GM12892 (cell line): ENCODE data around the gene RER1.

Experiments
- DNase-seq: peaks from one replicate; pipeline ENCODE4 v3.0.0; 2011; ENCODE audit not compliant: insufficient read length
- FAIRE-seq: peaks from 2 replicates; lab custom pipeline; 2011; peaks lifted over from hg19 to GRCh38; lab: Jason Lieb, UNC
- POLR2A ChIP-seq: IDR thresholded peaks from 2 replicates; pipeline ENCODE4 v1.6.1; 2011; ENCODE audit warnings: low read depth, low read length, control low read depth
- POLR2AphosphoS5 ChIP-seq: IDR thresholded peaks from 2 replicates; pipeline ENCODE4 v1.6.1; 2011; ENCODE audit warnings: low read depth, low read length, control low read depth
- TAF1 ChIP-seq: IDR thresholded peaks from 2 replicates; pipeline ENCODE4 v1.6.1; 2011; ENCODE audit warnings: low read depth, mild to moderate bottlenecking, control low read depth, low read length, borderline replicate concordance

RER1 gene

DNA sequence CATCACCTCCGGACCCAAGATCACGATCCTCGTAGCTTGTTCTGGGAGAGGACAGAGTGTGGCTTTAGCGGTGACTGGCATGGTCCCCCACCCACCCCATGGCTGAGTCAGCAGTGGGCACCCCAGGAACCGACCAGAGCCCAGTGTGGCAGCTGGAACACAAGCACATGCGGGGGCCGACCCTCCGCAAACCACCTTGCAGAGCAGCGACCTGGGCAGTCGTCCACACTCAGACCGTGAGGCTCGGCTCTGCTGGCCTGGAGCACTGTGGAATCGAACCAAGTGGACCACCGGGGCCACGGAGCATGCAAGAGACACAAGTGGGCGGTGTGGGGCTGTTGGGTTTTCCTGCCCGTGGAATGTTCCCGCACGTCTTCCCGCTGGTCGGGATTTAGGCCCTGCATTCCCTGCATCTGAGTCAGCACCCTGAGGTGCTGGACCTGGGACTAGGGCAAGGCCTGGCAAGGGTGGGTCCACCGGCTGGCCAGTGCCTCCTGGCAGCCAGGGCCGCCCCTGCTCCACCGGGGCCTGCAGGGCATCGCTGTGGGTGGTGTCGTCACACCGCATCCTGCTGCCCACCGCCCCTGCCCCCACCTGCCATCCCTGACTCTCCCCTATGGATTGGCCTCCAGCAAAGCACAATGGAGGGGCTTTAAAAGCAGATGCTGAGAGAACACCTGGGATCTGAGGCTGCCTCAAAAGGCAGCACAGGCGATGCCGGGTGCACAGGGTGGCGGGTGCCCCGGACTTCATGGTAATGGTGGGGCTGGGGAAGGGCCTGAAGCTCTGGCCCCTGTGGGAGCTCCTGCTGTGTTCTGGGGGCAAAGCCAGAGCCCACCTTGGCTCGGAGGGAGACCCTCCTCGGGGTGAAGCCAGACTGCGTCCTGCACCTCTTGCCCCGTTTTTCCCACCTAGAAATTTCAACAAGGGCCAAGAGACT is 18.8 kb upstream of the RER1 start:
- DNase-seq, result no peak
- TF ChIP-seq POLR2AphosphoS5 (no peak), POLR2A (no peak), TAF1 (no peak)
- FAIRE-seq, result no peak

DNA sequence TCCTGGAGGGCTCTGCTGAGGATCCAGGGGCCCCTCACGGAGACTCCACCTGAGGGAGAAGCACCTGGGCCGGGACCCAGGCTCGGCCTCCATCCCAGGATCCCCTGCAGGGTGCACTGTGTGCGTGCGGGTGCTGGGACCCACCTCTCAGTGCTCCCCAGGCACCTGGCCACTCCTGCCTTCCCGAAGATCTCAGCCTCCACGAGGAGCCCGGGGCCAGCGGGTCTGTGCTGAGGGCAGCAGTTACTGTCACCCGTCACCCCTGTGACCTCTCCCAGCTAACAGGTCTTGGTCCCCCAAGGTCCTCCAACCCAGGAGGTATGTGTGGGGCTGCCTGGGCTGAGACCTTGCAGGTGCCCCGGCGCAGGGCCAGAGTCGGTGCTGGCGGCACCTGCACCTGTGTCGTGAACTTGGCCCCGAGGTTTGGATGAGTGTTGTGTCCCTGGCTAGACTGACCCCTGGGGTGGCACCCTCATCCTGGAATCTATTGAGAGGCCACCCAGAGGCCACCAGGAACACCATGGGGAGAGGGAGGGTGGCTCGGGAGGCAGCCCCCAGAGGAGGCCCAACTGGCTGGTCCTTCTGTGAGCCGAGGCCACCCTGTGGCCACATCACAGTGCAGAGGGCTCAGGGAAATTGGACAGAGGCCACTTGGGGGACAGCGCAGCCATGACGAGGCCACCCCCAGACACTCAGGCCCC is 17.9 kb upstream of the RER1 start:
- no peak for DNase-seq
- no peak for TF ChIP-seq POLR2A
- no peak for TF ChIP-seq TAF1
- TF ChIP-seq POLR2AphosphoS5, result no peak
- FAIRE-seq, result no peak

DNA sequence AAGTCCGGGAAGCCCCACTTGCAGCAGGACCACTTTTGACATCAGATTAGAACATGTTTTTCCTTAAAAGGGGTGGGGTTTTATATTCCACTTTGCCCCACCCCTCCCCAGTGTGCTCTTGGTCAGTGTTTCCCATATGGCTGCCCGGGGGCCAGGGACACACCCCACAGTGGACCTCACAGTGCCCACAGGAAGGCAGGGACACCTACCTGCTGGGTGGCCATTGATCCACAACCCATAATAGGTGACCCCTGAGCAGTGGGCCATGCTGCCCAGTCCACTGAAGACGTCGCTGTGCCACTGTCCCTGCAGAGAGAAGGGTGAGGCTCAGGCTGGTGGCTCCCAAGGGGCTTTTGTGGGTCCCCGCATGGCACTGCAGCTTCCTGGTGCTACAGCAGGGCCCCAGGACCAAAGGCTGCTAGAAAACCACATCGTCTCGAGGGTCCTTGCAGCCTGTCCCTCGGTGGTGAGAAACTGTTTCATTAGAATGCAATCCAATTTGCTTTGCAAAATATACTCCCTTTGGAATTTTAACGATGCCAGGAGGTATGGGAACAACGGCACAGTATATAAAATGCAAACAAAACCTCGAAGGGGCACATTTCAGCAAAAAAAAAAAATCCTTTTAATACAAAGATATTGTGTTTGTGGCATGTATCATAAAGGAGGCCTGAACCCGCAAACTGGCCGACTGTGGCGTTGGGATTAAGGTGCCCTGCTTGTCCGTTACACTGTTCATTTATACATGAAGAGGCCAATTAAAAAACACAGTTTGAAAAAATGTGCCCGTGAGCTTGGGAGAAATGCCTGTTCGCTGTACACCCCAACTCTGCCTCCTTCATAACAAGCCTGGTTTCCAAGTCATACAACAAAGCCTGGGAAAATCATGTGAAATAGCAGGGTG is 17.1 kb upstream of the RER1 start:
- no peak for TF ChIP-seq POLR2A
- no peak for TF ChIP-seq TAF1
- TF ChIP-seq POLR2AphosphoS5, result no peak
- no peak for DNase-seq
- no peak for FAIRE-seq

DNA sequence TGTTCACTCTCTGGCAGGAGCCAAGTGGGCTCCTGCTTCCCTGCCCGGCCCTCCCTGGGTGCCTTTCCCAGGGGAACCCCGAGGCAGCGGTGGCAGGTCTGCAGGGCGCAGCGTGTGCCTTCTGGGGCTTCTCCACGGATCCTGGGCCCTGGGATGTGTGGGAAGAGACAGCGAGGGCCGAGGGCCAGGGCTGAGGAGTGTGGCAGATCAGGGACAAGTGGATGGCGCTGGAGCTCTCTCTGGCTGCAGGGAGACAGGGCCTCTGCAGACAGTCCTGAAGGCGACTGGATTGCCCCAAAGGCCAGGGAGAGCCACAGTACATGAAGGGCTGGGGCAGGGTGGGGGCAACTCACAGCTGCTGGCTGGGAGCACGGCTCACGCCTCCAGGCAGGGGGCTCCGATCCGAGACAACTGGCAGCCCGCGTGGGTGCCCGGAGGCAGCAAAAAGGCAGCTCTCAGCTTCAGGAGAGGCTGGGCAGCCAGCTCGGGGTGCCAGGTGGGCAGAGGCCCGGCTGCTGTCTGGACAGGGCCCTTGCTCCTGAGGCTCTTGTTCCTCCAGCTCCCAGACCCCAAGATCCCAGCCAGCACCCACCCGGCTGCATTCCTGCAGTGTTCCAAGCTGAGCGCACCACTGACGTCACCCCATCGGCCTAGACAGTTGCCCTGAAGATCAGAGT is 16.3 kb upstream of the RER1 start:
- FAIRE-seq (no peak), DNase-seq (no peak)
- TF ChIP-seq POLR2A, result no peak
- TF ChIP-seq TAF1, result no peak
- TF ChIP-seq POLR2AphosphoS5, result no peak

DNA sequence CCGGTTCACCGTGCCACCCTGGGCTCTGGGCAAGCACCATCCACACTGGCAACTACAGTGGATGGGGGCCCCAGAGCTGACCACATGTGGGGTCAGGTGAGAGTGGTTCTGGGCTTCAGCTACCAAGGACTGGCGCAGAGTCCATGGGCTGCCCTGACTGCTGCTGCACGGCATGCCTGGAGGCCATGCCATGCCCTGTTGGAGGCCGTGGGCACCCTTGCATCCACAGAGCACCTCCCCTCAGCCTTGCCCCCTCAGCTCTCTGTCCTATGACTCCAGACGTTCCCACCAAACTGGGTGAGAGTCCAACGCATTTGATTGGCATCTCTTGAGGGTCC is 15.7 kb upstream of the RER1 start:
- FAIRE-seq (no peak), DNase-seq (no peak)
- TF ChIP-seq POLR2A, result no peak
- no peak for TF ChIP-seq TAF1
- no peak for TF ChIP-seq POLR2AphosphoS5

DNA sequence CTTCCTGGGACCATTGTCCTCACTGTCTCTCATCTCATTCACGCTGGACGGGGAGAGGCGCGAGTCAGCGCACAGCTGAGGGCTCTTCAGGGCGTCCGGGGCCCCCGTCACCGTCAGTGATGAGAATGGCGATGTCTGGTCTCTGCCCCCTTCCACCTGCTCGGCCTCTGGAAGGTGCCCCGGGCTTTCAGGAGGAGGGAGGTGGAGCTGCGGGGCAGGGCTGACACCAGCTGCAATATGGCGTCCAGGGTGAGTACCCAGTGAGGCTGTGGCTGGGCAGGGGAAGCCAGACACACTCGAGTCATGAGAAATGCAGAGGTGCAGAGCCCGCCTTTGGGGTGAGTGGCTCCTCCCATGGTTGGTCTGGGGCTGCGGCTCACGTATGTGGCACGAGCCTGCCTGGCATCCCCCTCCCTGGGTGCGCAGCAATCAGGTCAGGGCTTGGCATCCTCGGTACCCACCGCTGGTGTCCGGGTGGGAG is 15.3 kb upstream of the RER1 start:
- DNase-seq (no peak), FAIRE-seq (no peak)
- no peak for TF ChIP-seq TAF1
- TF ChIP-seq POLR2AphosphoS5, result no peak
- no peak for TF ChIP-seq POLR2A

DNA sequence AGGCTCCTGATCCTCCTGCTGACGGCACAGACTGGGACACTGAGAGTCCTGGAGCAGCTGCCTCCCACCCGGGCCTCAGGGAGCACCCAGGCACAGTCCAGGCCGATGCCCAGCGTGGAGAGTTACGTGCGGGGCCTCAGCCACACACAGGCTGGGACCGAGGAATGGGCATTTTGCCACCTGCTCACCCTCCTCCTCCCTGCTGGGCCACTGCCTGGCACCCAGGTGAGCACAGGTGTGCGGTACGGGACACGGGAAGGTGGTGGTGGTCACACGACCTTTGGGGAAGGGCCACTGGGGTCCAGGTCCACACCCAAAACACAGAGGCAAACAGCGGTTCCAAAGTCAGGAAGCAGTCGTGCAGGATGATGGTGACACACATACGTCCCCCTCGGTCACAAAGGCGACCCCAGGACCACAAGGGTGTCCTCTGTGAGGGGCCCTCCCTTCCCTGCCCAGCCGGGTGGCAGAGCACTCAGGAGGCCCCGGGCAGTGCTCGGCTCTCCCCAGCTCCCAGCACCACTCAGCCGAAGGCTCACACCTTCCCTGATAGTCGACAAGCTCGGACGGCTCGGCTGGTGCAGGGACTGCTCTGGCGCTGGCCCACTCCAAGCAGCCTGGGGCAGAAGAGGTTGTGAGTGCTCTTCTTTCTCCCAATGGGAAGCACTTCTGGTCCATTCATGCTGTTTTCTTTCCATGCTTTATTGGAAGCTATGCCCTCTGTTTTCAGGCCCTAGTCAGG is 14.5 kb upstream of the RER1 start:
- DNase-seq (no peak), FAIRE-seq (no peak)
- TF ChIP-seq TAF1, result no peak
- no peak for TF ChIP-seq POLR2A
- TF ChIP-seq POLR2AphosphoS5, result no peak

DNA sequence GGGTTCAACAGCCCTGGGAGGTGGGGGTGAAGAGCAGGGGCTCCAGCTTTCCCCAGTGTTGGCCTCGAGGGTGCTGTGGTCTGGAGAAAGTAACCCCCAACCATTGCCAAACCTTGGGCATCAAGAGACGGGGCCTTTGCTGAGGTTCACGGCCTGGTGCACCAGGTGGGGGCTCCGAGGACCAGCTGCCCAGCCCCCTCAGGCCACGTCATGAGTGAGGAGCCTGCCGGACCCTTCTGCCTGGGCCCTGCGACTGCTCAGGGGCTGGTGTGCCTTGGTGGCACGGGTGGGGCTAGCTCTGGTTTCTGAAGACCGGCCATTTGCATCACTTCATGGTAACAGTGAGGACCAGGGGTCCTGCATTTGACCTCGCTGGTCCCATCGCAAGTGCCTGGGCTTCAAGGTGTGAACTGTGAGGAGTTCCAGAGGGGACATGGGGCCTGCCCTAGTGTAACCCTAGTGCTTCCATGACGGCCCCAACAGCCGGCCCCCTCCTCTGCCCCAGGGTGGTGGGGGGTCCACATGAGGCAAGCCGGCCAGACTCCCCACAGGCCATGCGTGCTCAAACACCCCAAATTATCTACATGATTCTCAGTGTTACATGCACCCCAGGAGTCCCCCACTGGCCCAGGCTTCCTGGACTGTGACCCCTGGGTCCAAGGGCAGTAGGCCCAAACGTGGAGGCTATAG is 13.7 kb upstream of the RER1 start:
- no peak for TF ChIP-seq TAF1
- no peak for TF ChIP-seq POLR2AphosphoS5
- TF ChIP-seq POLR2A, result no peak
- no peak for DNase-seq
- FAIRE-seq, result no peak

DNA sequence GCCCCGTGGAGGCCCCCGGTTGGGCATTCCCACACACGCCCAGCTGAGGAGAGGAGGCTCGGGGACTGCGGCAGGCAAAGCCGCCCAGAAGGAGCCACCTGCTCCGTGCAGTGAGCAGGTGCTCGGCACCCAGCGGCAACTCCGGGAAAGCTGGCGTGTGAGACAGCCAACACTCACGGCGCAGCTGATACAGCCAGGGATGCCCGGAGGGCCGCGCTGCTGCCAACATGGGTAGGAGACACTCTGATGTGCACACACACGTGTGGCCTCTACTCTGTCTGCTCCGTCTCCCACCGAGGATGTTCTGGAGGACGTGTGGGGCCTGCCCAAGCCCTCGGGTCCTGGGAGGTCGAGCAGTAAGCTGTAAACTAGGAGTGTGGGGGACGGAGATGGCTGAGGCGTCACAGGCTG is 13.2 kb upstream of the RER1 start:
- no peak for DNase-seq
- TF ChIP-seq TAF1 (no peak), POLR2A (no peak), POLR2AphosphoS5 (no peak)

More for the DNA sequence above, 13.2 kb upstream of the RER1 start:
- no peak for FAIRE-seq
